Fibroblast of skin of right quadriceps (primary cell): ENCODE measurements around the gene EXOSC2.
A peak's percentile ranks its signal among the peaks of the same experiment; 100 is the strongest.

Source experiments
- DNase-seq: peaks from one replicate; pipeline ENCODE4 v3.0.0-alpha.2; 2013

Gene EXOSC2

DNA sequence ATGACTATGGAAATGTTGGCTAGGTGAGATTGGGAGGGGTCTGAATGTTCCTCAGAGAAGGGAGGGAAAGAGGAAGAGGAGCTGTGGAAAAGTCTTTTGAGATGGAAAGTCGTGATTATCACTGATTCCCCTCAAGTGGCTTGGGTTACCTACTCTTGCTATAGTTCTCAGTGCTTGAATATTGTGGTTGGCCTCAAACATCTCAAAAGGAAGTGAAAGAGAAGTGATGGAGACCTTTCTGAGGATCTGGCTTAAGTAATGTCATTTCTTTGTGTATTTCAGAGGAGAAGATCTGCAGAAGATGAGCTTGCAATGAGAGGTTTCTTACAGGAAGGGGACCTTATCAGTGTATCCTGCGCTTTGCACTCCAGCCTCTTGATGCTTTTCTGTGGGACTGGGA lies 5.5 kb downstream of the EXOSC2 start:
- DNase-seq, result no peak

DNA sequence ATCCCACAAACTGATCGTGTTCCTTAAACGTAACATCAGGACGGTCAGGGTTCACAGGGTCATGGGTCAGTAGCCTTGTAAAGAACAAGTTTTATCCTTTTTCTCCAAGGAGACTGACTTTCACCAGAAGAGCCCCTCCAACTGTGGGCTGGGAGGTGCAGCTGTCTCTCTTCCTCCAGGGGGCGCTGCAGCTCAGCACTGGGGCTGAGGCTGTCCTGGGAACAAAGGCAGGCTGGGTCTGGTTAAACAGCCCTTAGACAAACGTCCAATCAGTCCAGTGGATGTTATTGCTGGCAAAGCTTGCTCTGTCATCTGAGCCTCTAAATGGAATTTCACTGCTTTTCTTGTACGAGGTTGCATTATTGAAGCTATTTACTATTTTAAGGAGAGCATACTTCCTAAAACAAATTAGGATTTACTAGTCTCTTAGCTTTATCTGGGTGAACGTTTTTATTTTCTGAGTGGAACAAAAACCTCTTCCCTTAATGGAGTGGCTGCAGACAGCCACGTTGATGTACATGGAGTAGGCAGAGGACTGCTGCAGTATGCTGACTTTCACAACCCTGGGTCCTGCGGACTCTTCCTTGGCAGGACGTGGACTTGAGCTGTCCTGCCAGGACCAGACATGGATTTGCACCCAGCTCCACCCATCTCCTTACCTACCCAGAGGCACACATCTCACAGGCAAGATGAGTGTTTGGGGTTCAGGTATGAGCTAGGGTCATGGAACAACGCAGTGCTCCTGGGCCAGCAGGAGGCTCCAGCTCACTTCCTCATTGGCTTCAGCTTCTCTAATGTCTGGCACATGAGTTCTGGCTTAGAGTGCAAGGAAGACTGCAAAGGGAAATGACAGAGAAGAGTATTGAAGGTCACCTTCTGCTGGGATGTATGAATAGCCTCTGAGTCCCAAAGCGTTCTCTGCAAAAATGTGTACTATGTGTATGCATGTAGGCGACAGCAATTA lies 7.8 kb downstream of the EXOSC2 start:
- DNase-seq, result peak; percentile 69

- no peak for DNase-seq
Measured at GRCh38 chr9:130703501-130703900, 9.9 kb downstream of the EXOSC2 start.

DNA sequence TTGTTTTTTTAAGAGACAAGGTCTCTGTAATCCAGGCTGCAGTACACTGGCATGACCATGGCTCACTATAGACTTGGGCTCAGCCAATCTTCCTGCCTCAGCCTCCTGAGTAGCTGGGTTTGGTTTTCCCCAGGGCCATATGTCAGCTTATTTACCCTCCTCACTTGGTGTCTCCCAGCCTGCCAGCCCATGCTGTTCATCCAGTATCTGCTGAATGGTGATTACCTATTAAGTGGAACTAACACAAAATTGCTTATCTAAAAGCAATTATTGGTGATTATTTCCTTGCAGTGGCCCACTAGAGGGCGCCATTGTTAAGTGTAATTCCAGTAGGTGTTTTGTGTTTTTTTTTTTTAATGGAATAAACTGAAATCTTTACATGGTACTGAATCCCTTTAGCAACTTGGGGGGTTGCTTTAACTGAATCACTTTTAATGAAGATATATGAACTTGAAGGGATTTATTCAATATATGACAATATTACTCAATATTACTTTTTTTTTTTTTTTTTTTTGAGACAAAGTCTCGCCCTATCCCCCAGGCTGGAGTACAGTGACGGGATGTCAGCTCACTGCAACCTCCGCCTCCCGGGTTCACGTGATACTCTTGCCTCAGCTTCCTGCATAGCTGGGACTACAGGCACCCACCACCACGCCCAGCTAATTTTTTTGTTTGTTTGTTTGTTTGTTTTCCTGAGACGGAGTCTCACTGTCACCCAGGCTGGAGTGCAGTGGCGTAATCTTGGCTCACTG lies 13.8 kb downstream of the EXOSC2 start:
- DNase-seq, result peak; percentile 63

GRCh38 chr9:130710822-130711352 lies 17.3 kb downstream of the EXOSC2 start:
- no peak for DNase-seq

GRCh38 chr9:130711469-130711868 lies 17.9 kb downstream of the EXOSC2 start:
- no peak for DNase-seq

DNA sequence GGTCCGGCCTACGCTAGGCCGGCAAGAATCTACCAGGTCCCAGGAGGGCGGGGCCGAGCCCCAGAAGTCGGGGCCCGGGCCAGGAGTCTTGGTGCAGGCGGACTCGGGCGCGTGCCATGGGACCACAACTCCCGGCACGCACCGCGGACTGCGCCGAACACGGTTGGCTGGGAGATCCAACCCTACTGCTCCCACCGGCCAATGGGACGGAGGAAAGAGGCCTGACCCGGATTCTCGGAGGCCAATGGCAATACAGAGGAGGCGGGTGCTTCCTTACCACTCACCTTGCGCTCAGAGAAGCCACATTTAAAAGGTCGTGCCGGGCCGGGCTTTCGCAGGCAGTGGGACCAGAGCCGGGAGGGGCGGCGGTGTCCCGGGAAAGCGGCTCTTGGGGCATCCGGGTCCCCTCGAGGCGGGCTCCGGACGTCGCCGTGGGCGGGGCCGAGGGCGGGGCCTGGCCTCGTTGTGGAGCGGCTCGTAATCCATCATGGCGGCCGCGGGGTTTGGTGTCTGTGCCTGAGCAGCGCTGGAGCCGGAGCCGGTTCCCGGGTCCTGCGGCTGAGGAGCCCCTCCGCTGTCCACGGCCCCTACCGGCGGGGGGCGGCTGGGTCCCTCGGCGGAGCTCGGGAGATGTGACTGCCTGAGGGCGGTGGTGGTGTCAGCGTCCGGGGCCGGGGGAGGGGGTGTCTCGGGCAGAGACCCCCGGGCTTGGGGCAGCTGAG lies 19.1 kb downstream of the EXOSC2 start:
- peak; percentile 99 for DNase-seq

DNA sequence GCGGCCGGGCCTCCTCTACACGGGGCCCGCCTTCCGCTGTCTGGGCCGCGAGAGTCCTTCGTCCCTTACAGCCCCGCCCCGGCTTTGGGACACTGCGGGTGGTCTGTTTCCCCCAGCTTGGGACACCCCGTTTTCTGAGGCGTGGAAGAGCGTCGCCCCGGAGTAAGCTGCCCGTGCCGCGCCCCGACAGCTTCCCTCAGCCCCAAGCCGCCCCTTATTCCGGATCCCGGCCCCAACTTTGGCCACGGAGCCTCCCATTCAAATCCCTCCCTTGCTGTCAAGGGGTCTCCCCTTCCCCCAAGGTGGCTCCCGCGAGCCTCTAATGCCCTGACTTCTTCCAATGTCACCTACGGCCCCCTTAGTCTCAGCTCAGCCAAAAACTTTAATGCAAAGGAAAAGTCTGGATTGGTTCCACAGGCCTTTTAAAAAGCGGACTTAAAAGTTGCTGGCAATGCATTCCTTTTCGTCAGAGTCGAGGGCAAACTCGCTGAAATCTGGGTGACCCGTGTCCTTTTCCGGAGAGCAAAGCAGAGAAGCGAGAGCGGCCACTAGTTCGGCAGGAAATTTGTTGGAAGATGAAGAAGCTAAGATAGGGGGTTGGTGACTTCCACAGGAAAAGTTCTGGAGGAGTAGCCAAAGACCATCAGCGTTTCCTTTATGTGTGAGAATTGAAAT lies 19.8 kb downstream of the EXOSC2 start:
- no peak for DNase-seq

DNA sequence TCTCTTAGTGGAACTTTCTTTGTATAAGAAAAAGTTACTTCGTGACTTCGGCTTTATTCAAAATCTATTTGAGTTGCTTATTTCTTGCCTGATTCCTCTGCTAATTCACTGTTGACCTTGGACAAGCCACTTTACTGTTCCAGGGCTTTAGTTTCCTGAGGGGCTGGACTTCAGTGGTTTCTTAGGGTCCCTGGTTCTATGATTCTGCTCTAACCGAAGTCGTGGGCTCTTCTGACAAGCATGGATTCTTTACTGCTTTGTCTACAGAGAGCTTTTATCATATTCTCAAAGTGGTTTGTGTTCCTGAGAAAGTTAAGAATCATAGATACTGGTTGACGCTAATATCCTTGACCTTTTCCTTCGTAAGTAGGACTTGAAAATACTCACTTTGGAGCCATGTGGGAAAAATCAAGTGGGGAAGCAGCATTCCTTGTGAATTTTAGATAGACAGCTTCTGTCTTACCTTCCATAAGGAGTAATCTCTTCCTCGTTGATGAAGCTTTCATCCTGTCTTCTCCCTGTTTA lies 21.1 kb downstream of the EXOSC2 start:
- no peak for DNase-seq

GRCh38 chr9:130715270-130715669 lies 21.7 kb downstream of the EXOSC2 start:
- DNase-seq, result no peak

- DNase-seq, result no peak
Measured at GRCh38 chr9:130718562-130718961, 25.0 kb downstream of the EXOSC2 start.

DNA sequence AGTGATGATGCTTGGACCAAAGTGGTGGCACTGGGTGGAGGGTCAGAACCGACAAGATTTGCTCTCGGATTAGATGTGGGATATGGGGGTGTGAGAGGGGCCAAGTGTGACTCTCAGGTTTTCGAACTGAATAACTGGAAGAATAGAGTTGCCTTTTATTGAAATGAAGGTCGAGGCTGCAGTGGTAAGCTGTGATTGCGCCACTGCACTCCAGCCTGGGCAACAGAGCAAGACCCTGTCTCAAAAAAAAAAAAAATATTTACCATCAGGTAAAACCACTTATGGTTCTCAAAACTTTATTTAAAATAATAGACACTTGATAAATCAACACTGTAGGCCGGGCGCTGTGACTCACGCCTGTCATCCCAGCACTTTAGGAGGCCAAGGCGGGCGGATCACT lies 27.2 kb downstream of the EXOSC2 start:
- DNase-seq, result no peak

- DNase-seq, result peak; percentile 85
Measured at GRCh38 chr9:130728721-130729120, 35.1 kb downstream of the EXOSC2 start.

GRCh38 chr9:130729145-130729544 lies 35.6 kb downstream of the EXOSC2 start:
- DNase-seq, result no peak

DNA sequence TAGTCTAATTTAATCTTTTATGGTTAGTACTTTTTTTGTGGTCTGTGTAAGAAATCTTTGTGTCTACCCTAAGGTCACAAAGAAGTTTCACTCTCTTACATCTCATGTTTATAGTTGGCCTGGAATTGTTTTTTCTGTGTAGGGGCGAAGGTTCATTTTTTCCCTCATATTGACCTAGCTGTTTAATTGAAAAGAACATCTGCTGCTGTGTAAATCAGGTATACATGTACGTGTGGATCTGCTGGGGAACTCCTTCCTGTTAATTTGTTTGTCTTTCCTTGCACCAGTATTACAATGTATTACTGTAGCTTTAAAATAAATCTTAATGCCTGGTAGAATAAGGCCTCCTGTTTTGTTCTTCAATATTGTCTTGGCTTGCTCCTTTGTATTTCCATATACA lies 37.8 kb downstream of the EXOSC2 start:
- DNase-seq, result no peak

- DNase-seq, result peak; percentile 14
Measured at GRCh38 chr9:130732136-130732535, 38.6 kb downstream of the EXOSC2 start.

- no peak for DNase-seq
Measured at GRCh38 chr9:130732793-130733221, 39.2 kb downstream of the EXOSC2 start.

- no peak for DNase-seq
Measured at GRCh38 chr9:130735566-130735965, 42.0 kb downstream of the EXOSC2 start.

DNA sequence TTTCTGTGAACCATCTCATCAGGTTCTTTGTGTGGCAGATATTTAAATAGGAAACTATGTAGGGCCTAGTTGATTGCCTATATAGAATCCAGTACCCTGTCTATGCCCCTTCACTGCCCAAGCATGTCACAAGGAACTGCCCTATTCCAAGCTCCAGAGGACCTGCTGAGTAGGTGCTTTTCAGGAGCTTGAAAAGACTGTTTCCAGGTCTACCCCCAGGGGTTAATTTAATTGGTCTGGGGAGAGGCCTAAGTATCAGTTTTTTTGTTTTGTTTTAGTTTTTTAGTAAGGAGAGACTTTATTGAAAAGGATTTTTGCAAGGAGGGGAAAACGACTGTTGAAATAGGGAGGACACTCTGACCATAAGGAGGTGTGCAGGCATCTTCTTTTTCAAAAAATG lies 43.3 kb downstream of the EXOSC2 start:
- DNase-seq, result no peak

DNA sequence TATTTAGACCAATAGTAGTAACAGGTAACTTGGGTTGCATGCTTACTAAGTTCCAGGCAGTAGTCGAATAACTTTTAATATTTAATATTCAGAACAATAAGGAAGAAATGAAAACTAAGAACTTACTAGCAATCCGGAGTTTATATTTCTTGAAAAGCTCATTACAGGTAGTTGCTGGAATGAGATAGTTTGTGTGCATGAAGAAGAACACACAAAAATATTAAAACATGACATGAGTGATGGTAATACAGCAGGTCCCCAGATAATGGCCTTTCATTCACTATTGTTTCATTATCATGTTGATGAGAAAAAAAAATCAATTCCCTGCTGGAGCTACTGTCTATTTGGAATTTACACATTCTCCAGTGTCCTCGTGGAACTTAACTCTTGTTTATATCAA lies 44.7 kb downstream of the EXOSC2 start:
- no peak for DNase-seq

- no peak for DNase-seq
Measured at GRCh38 chr9:130739081-130739480, 45.5 kb downstream of the EXOSC2 start.
